Epithelial cell of esophagus (primary cell): Measurements from ENCODE around the gene SMPD2.

Experiments
- DNase-seq: peaks from one replicate; pipeline ENCODE4 v3.0.0; 2010; ENCODE audit warnings: low read depth
- H3K4me3 ChIP-seq: 2 replicates; pipeline ENCODE4 v1.5.1; 2011; ENCODE audit warnings: mild to moderate bottlenecking, low read length, control low read depth
- CTCF ChIP-seq: IDR thresholded peaks from 2 replicates; pipeline ENCODE4 v1.5.1; 2011; ENCODE audit warnings: low read depth, mild to moderate bottlenecking, low read length, control low read depth, inconsistent platforms; ENCODE audit not compliant: insufficient read depth; ENCODE audit errors: missing control alignments

SMPD2 gene

GRCh38 chr6:109434456-109434855 is 6.1 kb upstream of the SMPD2 start:
- no peak for DNase-seq
- no peak for TF ChIP-seq CTCF
- H3K4me3 ChIP-seq, result no peak overlapping the region

GRCh38 chr6:109436041-109436440 is 4.5 kb upstream of the SMPD2 start:
- no peak for DNase-seq
- TF ChIP-seq CTCF, result no peak
- H3K4me3 ChIP-seq, result no peak overlapping the region

GRCh38 chr6:109441069-109441816 is 719 bp downstream of the SMPD2 start:
- H3K4me3 ChIP-seq, result peak overlapping the region; percentile 78
- DNase-seq, result peak; percentile 67
- TF ChIP-seq CTCF, result peak; percentile 36

- no peak overlapping the region for H3K4me3 ChIP-seq
- DNase-seq, result no peak
- no peak for TF ChIP-seq CTCF
Observed at GRCh38 chr6:109442393-109442924, 1.9 kb downstream of the SMPD2 start.

GRCh38 chr6:109443425-109443950 is 3.0 kb downstream of the SMPD2 start:
- no peak for DNase-seq
- H3K4me3 ChIP-seq, result no peak overlapping the region

GRCh38 chr6:109445382-109445781 is 4.9 kb downstream of the SMPD2 start:
- DNase-seq, result no peak
- no peak for TF ChIP-seq CTCF
- H3K4me3 ChIP-seq, result no peak overlapping the region

More at GRCh38 chr6:109443425-109443950, 3.0 kb downstream of the SMPD2 start:
- TF ChIP-seq CTCF, result no peak
